ENCODE results near the gene R3HDML.
"Not testable (repeated sequence)": the region's sequence is repeated elsewhere in the genome, so short reads cannot be mapped to it uniquely, and the experiment has no call there.

R3HDML gene

DNA sequence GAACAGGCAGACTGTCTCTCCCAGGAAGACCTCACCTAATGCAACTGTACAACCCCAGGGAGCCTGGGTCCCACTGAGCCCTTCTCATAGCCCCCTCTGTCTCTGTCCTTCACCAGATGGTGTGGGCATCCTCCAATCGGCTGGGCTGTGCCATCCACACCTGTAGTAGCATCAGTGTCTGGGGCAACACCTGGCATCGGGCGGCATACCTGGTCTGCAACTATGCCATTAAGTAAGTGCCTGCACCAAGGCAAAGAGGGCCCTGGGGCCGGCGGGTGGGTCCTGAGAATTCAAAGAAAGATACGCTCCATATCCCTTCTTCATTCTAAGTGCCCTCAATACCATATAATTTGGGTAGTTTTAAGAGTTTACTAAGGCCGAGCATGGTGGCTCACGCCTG is 8.3 kb downstream of the R3HDML start:
- H3K23ac ChIP-seq (ENCODE audit: low read length), result no peak overlapping the region
- no peak overlapping the region for H3K18ac ChIP-seq (ENCODE audit: low read length)
- H2BK120ac ChIP-seq (ENCODE audit: insufficient read depth, low read length, poor library complexity), result no peak overlapping the region
- H3K4me3 ChIP-seq (ENCODE audit: low read depth, low read length), result no peak overlapping the region
- no peak overlapping the region for H2AFZ ChIP-seq (ENCODE audit: insufficient read depth, low read length, poor library complexity)
- no peak overlapping the region for H4K12ac ChIP-seq (ENCODE audit: low read depth, low read length)
- H3K27ac ChIP-seq (ENCODE audit: low read depth, low read length), result no peak overlapping the region
- no CpG with 5 or more reads among the region's 8 CpGs for WGBS (ENCODE audit: extremely low coverage, insufficient coverage, insufficient read length)
- H3K27me3 ChIP-seq (ENCODE audit: insufficient read depth, low read length), result no peaks in the 10 kb centered on the region
- no peak overlapping the region for H4K8ac ChIP-seq (ENCODE audit: low read depth, low read length)
- H3K4ac ChIP-seq (ENCODE audit: low read depth, low read length), result no peak overlapping the region
- H3K4me1 ChIP-seq (ENCODE audit: control insufficient read depth in 1 of 2, insufficient read depth in 2 of 2, low read length in 2 of 2), result no peaks in the 10 kb centered on the region
- no peak for DNase-seq
- no peaks in the 10 kb centered on the region for H3K36me3 ChIP-seq (ENCODE audit: control insufficient read depth in 1 of 2, insufficient read depth in 2 of 2, low read length in 2 of 2)
- no peaks in the 10 kb centered on the region for H3K79me1 ChIP-seq (ENCODE audit: low read length)
- H3K9ac ChIP-seq (ENCODE audit: low read length), result no peak overlapping the region
- H3K9me3 ChIP-seq (ENCODE audit: insufficient read depth, low read depth, low read length), result no peaks in the 10 kb centered on the region
- no peak overlapping the region for H2AK5ac ChIP-seq (ENCODE audit: low read length)
- no peaks in the 10 kb centered on the region for H3K79me2 ChIP-seq (ENCODE audit: control insufficient read depth, insufficient read depth, low read length, poor library complexity)
- no peak overlapping the region for H2BK5ac ChIP-seq (ENCODE audit: low read depth, low read length, poor library complexity)
- H4K91ac ChIP-seq (ENCODE audit: low read depth, low read length), result no peak overlapping the region
- no peak overlapping the region for H3K14ac ChIP-seq (ENCODE audit: low read length)
- H3K4me2 ChIP-seq (ENCODE audit: low read length), result no peak overlapping the region
- H2BK12ac ChIP-seq (ENCODE audit: low read length), result no peak overlapping the region

DNA sequence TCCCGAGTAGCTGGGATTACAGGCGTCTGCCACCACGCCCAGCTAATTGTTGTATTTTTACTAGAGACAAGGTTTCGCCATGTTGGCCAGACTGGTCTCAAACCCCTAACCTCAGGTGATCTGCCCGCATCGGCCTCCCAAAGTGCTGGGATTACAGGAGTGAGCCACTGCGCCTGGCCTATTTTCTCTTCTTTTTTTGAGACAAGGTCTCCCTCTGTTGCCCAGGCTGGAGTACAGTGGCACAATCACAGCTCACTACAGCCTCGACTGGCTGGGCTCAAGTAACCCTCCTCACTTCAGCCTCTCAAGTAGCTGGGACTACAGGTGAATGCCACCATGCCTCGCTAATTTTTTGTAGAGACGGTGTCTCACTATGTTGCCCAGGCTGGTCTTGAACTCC is 9.1 kb downstream of the R3HDML start:
- H3K18ac ChIP-seq (ENCODE audit: low read length); H3K79me1 ChIP-seq (ENCODE audit: low read length); H2BK120ac ChIP-seq (ENCODE audit: insufficient read depth, low read length, poor library complexity); H2BK12ac ChIP-seq (ENCODE audit: low read length); H3K4ac ChIP-seq (ENCODE audit: low read depth, low read length); H3K4me1 ChIP-seq (ENCODE audit: control insufficient read depth in 1 of 2, insufficient read depth in 2 of 2, low read length in 2 of 2); H2AFZ ChIP-seq (ENCODE audit: insufficient read depth, low read length, poor library complexity); H4K8ac ChIP-seq (ENCODE audit: low read depth, low read length); H3K27me3 ChIP-seq (ENCODE audit: insufficient read depth, low read length); H3K9ac ChIP-seq (ENCODE audit: low read length); H2BK5ac ChIP-seq (ENCODE audit: low read depth, low read length, poor library complexity); H2AK5ac ChIP-seq (ENCODE audit: low read length); H3K27ac ChIP-seq (ENCODE audit: low read depth, low read length); H3K9me3 ChIP-seq (ENCODE audit: insufficient read depth, low read depth, low read length); H4K91ac ChIP-seq (ENCODE audit: low read depth, low read length); H3K14ac ChIP-seq (ENCODE audit: low read length); H3K36me3 ChIP-seq (ENCODE audit: control insufficient read depth in 1 of 2, insufficient read depth in 2 of 2, low read length in 2 of 2); H3K4me2 ChIP-seq (ENCODE audit: low read length); H3K23ac ChIP-seq (ENCODE audit: low read length); H3K4me3 ChIP-seq (ENCODE audit: low read depth, low read length); H3K79me2 ChIP-seq (ENCODE audit: control insufficient read depth, insufficient read depth, low read length, poor library complexity); DNase-seq; H4K12ac ChIP-seq (ENCODE audit: low read depth, low read length): not testable (repeated sequence)
- no CpG with 5 or more reads among the region's 10 CpGs for WGBS (ENCODE audit: extremely low coverage, insufficient coverage, insufficient read length)

DNA sequence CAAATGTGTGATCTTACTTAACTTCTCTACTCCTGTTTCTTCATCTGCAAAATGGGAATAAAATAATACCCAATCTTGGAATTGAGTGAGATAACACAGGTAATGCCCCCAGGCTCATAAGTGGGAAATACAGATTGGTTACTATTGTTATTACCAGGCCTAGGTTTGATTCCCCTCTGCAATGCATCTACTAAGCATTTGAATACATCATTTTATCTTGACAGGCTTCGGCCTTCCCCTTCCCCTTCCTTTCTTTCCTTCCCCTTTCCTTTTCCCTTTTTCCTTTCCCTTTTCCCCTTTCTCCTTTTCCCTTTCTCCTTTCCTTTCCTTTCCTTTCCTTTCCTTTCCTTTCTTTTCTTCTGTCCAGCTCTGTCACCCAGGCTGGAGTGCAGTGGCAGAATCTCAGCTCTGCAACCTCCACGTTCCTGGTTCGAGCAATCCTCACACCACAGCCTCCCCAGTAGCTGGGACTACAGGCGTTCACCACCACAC is 11.4 kb downstream of the R3HDML start:
- no peaks in the 10 kb centered on the region for H3K27me3 ChIP-seq (ENCODE audit: insufficient read depth, low read length)
- peaks cover 6% of the 10 kb centered on the region in 2 experiments for H3K4me1 ChIP-seq (ENCODE audit: control insufficient read depth in 1 of 2, insufficient read depth in 2 of 2, low read length in 2 of 2)

DNA sequence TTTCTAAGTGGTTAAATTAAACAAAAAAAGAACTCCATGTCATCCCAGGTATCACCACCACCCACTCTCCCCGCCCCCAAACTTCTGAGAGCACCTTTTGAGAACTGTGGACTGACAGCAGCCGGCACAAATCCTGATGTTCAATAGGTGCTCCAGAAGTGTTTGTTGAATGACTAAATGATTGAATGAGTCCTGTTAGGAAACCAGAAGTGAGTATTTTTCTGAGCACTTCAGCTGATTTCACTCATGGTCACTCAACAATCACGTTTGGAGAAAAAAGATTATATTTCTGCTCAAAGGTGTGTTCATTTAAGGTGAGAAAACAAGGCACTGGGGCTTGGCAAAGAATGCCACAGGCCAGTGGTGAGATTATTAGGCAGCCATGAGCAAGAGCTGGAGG is 12.5 kb downstream of the R3HDML start:
- H3K79me2 ChIP-seq (ENCODE audit: control insufficient read depth, insufficient read depth, low read length, poor library complexity), result no peaks in the 10 kb centered on the region
- H4K12ac ChIP-seq (ENCODE audit: low read depth, low read length), result no peak overlapping the region
- no CpG with 5 or more reads among the region's 3 CpGs for WGBS (ENCODE audit: extremely low coverage, insufficient coverage, insufficient read length)

More for the DNA sequence above, 11.4 kb downstream of the R3HDML start:
- Histone ChIP-seq H3K27ac (ENCODE audit: low read depth, low read length) (no peak overlapping the region), H4K91ac (ENCODE audit: low read depth, low read length) (no peak overlapping the region), H3K14ac (ENCODE audit: low read length) (no peak overlapping the region), H3K4me2 (ENCODE audit: low read length) (no peak overlapping the region), H4K12ac (ENCODE audit: low read depth, low read length) (no peak overlapping the region), H3K9me3 (ENCODE audit: insufficient read depth, low read depth, low read length) (no peaks in the 10 kb centered on the region), H3K79me2 (ENCODE audit: control insufficient read depth, insufficient read depth, low read length, poor library complexity) (no peaks in the 10 kb centered on the region), H2BK120ac (ENCODE audit: insufficient read depth, low read length, poor library complexity) (no peak overlapping the region), H3K23ac (ENCODE audit: low read length) (no peak overlapping the region), H2BK12ac (ENCODE audit: low read length) (no peak overlapping the region), H4K8ac (ENCODE audit: low read depth, low read length) (no peak overlapping the region), H2BK5ac (ENCODE audit: low read depth, low read length, poor library complexity) (no peak overlapping the region), H2AFZ (ENCODE audit: insufficient read depth, low read length, poor library complexity) (no peak overlapping the region), H3K36me3 (ENCODE audit: control insufficient read depth in 1 of 2, insufficient read depth in 2 of 2, low read length in 2 of 2) (no peaks in the 10 kb centered on the region), H3K9ac (ENCODE audit: low read length) (no peak overlapping the region), H2AK5ac (ENCODE audit: low read length) (no peak overlapping the region), H3K18ac (ENCODE audit: low read length) (no peak overlapping the region), H3K4ac (ENCODE audit: low read depth, low read length) (no peak overlapping the region), H3K79me1 (ENCODE audit: low read length) (no peaks in the 10 kb centered on the region), H3K4me3 (ENCODE audit: low read depth, low read length) (no peak overlapping the region)
- WGBS (ENCODE audit: extremely low coverage, insufficient coverage, insufficient read length), result no CpG with 5 or more reads among the region's 4 CpGs
- DNase-seq, result no peak

More for the DNA sequence above, 12.5 kb downstream of the R3HDML start:
- Histone ChIP-seq H3K4me3 (ENCODE audit: low read depth, low read length) (no peak overlapping the region), H3K79me1 (ENCODE audit: low read length) (no peaks in the 10 kb centered on the region), H4K91ac (ENCODE audit: low read depth, low read length) (no peak overlapping the region), H3K36me3 (ENCODE audit: control insufficient read depth in 1 of 2, insufficient read depth in 2 of 2, low read length in 2 of 2) (no peaks in the 10 kb centered on the region), H2AFZ (ENCODE audit: insufficient read depth, low read length, poor library complexity) (no peak overlapping the region), H3K27ac (ENCODE audit: low read depth, low read length) (no peak overlapping the region), H3K9me3 (ENCODE audit: insufficient read depth, low read depth, low read length) (no peaks in the 10 kb centered on the region), H3K4ac (ENCODE audit: low read depth, low read length) (no peak overlapping the region), H3K23ac (ENCODE audit: low read length) (no peak overlapping the region), H3K18ac (ENCODE audit: low read length) (no peak overlapping the region), H3K4me2 (ENCODE audit: low read length) (no peak overlapping the region), H2BK12ac (ENCODE audit: low read length) (no peak overlapping the region), H3K27me3 (ENCODE audit: insufficient read depth, low read length) (no peaks in the 10 kb centered on the region), H2BK5ac (ENCODE audit: low read depth, low read length, poor library complexity) (no peak overlapping the region), H2BK120ac (ENCODE audit: insufficient read depth, low read length, poor library complexity) (no peak overlapping the region), H3K4me1 (ENCODE audit: control insufficient read depth in 1 of 2, insufficient read depth in 2 of 2, low read length in 2 of 2) (peaks cover 6% of the 10 kb centered on the region in 2 experiments), H3K14ac (ENCODE audit: low read length) (no peak overlapping the region), H2AK5ac (ENCODE audit: low read length) (no peak overlapping the region), H3K9ac (ENCODE audit: low read length) (no peak overlapping the region), H4K8ac (ENCODE audit: low read depth, low read length) (no peak overlapping the region)
- no peak for DNase-seq
